ENCODE data around the gene MTMR1.
A peak's percentile ranks its signal among the peaks of the same experiment; 100 is the strongest.

MTMR1 gene

GRCh38 chrX:150696866-150697265 is 3.7 kb downstream of the MTMR1 start:
- no peak for DNase-seq (ENCODE audit: low spot score)

- no peak for DNase-seq (ENCODE audit: low spot score)
These were observed 4.4 kb downstream of the MTMR1 start for GRCh38 chrX:150697641-150698040.

- no peak for DNase-seq (ENCODE audit: low spot score)
These were observed 5.8 kb downstream of the MTMR1 start for GRCh38 chrX:150698981-150699380.

GRCh38 chrX:150700107-150700506 is 6.9 kb downstream of the MTMR1 start:
- DNase-seq (ENCODE audit: low spot score), result no peak

- DNase-seq (ENCODE audit: low spot score), result no peak
These were observed 8.2 kb downstream of the MTMR1 start for GRCh38 chrX:150701377-150701776.

- DNase-seq (ENCODE audit: low spot score), result no peak
These were observed 9.9 kb downstream of the MTMR1 start for GRCh38 chrX:150702966-150703694.

GRCh38 chrX:150703695-150703974 is 10.4 kb downstream of the MTMR1 start:
- no peak for DNase-seq (ENCODE audit: low spot score)

GRCh38 chrX:150704030-150704613 is 10.9 kb downstream of the MTMR1 start:
- no peak for DNase-seq (ENCODE audit: low spot score)

- no peak for DNase-seq (ENCODE audit: low spot score)
These were observed 19.4 kb downstream of the MTMR1 start for GRCh38 chrX:150712619-150713018.

GRCh38 chrX:150715184-150715583 is 22.0 kb downstream of the MTMR1 start:
- DNase-seq (ENCODE audit: low spot score), result no peak

- DNase-seq (ENCODE audit: low spot score), result no peak
These were observed 26.4 kb downstream of the MTMR1 start for GRCh38 chrX:150719621-150720020.

GRCh38 chrX:150729956-150730355 is 36.8 kb downstream of the MTMR1 start:
- no peak for DNase-seq (ENCODE audit: low spot score)

- DNase-seq (ENCODE audit: low spot score), result peak; percentile 27
These were observed 37.5 kb downstream of the MTMR1 start for GRCh38 chrX:150730719-150731118.

GRCh38 chrX:150731795-150732194 is 38.6 kb downstream of the MTMR1 start:
- DNase-seq (ENCODE audit: low spot score), result peak; percentile 77

- no peak for DNase-seq (ENCODE audit: low spot score)
These were observed 43.3 kb downstream of the MTMR1 start for GRCh38 chrX:150736475-150736874.

GRCh38 chrX:150752124-150752523 is 58.9 kb downstream of the MTMR1 start:
- DNase-seq (ENCODE audit: low spot score), result no peak

- no peak for DNase-seq (ENCODE audit: low spot score)
These were observed 60.2 kb downstream of the MTMR1 start for GRCh38 chrX:150753357-150753756.

GRCh38 chrX:150753968-150754367 is 60.8 kb downstream of the MTMR1 start:
- DNase-seq (ENCODE audit: low spot score), result no peak

GRCh38 chrX:150757371-150757770 is 64.2 kb downstream of the MTMR1 start:
- DNase-seq (ENCODE audit: low spot score), result no peak

- DNase-seq (ENCODE audit: low spot score), result no peak
These were observed 66.6 kb downstream of the MTMR1 start for GRCh38 chrX:150759568-150760416.

GRCh38 chrX:150761176-150761818 is 68.1 kb downstream of the MTMR1 start:
- DNase-seq (ENCODE audit: low spot score), result no peak

GRCh38 chrX:150761819-150762216 is 68.6 kb downstream of the MTMR1 start:
- no peak for DNase-seq (ENCODE audit: low spot score)

Measured in AG08396 (cell line).